GM23338 (cell line): ENCODE data around the gene MATN3.

Experiments used
- CREB1 ChIP-seq: fragments of 250-450 bp; sonication (Bioruptor Pico); IDR thresholded peaks from 2 replicates; pipeline ENCODE4 v1.5.0; 2020; ENCODE audit warnings: low read depth, mild to moderate bottlenecking, moderate library complexity
- CTCF ChIP-seq, 2 experiments: fragments of 200-600 bp in 1 of 2; sonication (generic) in 1 of 2; conservative IDR thresholded peaks; 2 replicates each; pipeline versions ENCODE4 v1.5.1 to v1.6.1; 2016 to 2017; ENCODE audit warnings: antibody characterized with exemption in 2 of 2, low read depth in 2 of 2, mild to moderate bottlenecking in 2 of 2, moderate library complexity in 1 of 2
- ETS1 ChIP-seq: IDR thresholded peaks from 2 replicates; pipeline ENCODE4 v1.6.1; 2016; ENCODE audit warnings: antibody characterized with exemption
- EZH2 ChIP-seq: fragments of 200-600 bp; sonication (generic); IDR thresholded peaks from one replicate; pipeline ENCODE4 v1.8.0; 2017; ENCODE audit warnings: antibody characterized with exemption, mild to moderate bottlenecking, low read depth; ENCODE audit not compliant: unreplicated experiment
- EZH2phosphoT487 ChIP-seq: fragments of 200-600 bp; sonication (generic); IDR thresholded peaks from one replicate; pipeline ENCODE4 v1.8.1; 2018; ENCODE audit warnings: antibody characterized with exemption; ENCODE audit not compliant: unreplicated experiment
- JUNB ChIP-seq: IDR thresholded peaks from one replicate; pipeline ENCODE4 v1.6.1; 2016; ENCODE audit warnings: antibody characterized with exemption; ENCODE audit not compliant: unreplicated experiment
- NANOG ChIP-seq: IDR thresholded peaks from 2 replicates; pipeline ENCODE4 v1.6.1; 2016; ENCODE audit warnings: antibody characterized with exemption, borderline replicate concordance
- POLR2AphosphoS5 ChIP-seq: IDR thresholded peaks from 2 replicates; pipeline ENCODE4 v1.6.1; 2016; ENCODE audit warnings: antibody characterized with exemption, low read depth
- REST ChIP-seq: IDR thresholded peaks from one replicate; pipeline ENCODE4 v1.6.1; 2018; ENCODE audit warnings: antibody characterized with exemption; ENCODE audit not compliant: unreplicated experiment
- STAT1 ChIP-seq: IDR thresholded peaks from one replicate; pipeline ENCODE4 v1.6.1; 2016; ENCODE audit warnings: antibody characterized with exemption; ENCODE audit not compliant: unreplicated experiment
- ZNF114 ChIP-seq: fragments of 250-450 bp; sonication (Bioruptor Pico); IDR thresholded peaks from 2 replicates; pipeline ENCODE4 v1.5.0; 2020; ENCODE audit warnings: mild to moderate bottlenecking, moderate library complexity
- ZNF331 ChIP-seq: fragments of 250-450 bp; sonication (Bioruptor Pico); IDR thresholded peaks from 2 replicates; pipeline ENCODE4 v1.5.0; 2020; ENCODE audit warnings: low read depth, mild to moderate bottlenecking, moderate library complexity
- ZNF462 ChIP-seq: fragments of 250-450 bp; sonication (Bioruptor Pico); IDR thresholded peaks from 2 replicates; pipeline ENCODE4 v1.5.0; 2020; ENCODE audit warnings: mild to moderate bottlenecking, moderate library complexity

GRCh38 chr2:19947184-19947940 lies 65.1 kb downstream of the MATN3 start:
- TF ChIP-seq EZH2phosphoT487 (no peak), EZH2 (no peak), CTCF (conservative IDR thresholded peaks at IDR 0.05; ENCODE audit: low read depth in 2 of 2) (no peak), REST (no peak), CREB1 (CRISPR knock-in tag) (no peak), ETS1 (no peak), POLR2AphosphoS5 (no peak), JUNB (no peak), NANOG (no peak), ZNF114 (CRISPR knock-in tag) (no peak), ZNF331 (no peak), STAT1 (no peak), ZNF462 (no peak)
